HepG2 (cell line): ENCODE data around the gene UBAC1. TPM values are rescaled to one million over a fixed set of nuclear protein-coding genes. Genes with fewer than 3 reads are reported as not detected.

Experiments used
- AFF4 ChIP-seq: sonication (generic); formaldehyde crosslinking; IDR thresholded peaks from 2 replicates; pipeline ENCODE4 v1.4.0; 2020; ENCODE audit warnings: missing genetic modification reagents
- BCL6 ChIP-seq: IDR thresholded peaks from 2 replicates; pipeline ENCODE4 v1.6.1; 2016; ENCODE audit warnings: missing genetic modification reagents, missing compliant biosample characterization
- FOXP4 ChIP-seq: sonication (generic); formaldehyde crosslinking; IDR thresholded peaks from 2 replicates; pipeline ENCODE4 v1.4.0; 2020; ENCODE audit warnings: missing genetic modification reagents
- KLF12 ChIP-seq: sonication (generic); formaldehyde crosslinking; IDR thresholded peaks from 2 replicates; pipeline ENCODE4 v1.4.0; 2020; ENCODE audit warnings: missing genetic modification reagents, borderline replicate concordance
- RARA ChIP-seq: IDR thresholded peaks from 2 replicates; pipeline ENCODE4 v1.6.1; 2016; ENCODE audit warnings: missing genetic modification reagents, missing compliant biosample characterization
- SALL1 ChIP-seq: sonication (generic); formaldehyde crosslinking; IDR thresholded peaks from 2 replicates; pipeline ENCODE4 v1.8.0; 2022; ENCODE audit warnings: mild to moderate bottlenecking, missing genetic modification reagents
- SKI ChIP-seq: fragments of 450-650 bp; IDR thresholded peaks from one replicate; pipeline ENCODE4 v1.6.1; 2018; ENCODE audit warnings: mild to moderate bottlenecking; ENCODE audit not compliant: partially characterized antibody
- SOX5 ChIP-seq: IDR thresholded peaks from 2 replicates; pipeline ENCODE4 v1.6.1; 2016; ENCODE audit warnings: borderline replicate concordance
- TEAD3 ChIP-seq: optimal IDR thresholded peaks from 2 replicates; pipeline ENCODE3; 2016; ENCODE audit warnings: borderline replicate concordance
- TERF1 ChIP-seq: sonication (generic); formaldehyde crosslinking; IDR thresholded peaks from 2 replicates; pipeline ENCODE4 v1.8.0; 2022; ENCODE audit warnings: mild to moderate bottlenecking, missing genetic modification reagents, moderate library complexity
- UBTF ChIP-seq: sonication (generic); formaldehyde crosslinking; IDR thresholded peaks from 2 replicates; pipeline ENCODE4 v1.4.0; 2020; ENCODE audit warnings: mild to moderate bottlenecking, missing genetic modification reagents
- ZEB1 ChIP-seq: IDR thresholded peaks from 2 replicates; pipeline ENCODE4 v1.6.1; 2012; ENCODE audit warnings: mild to moderate bottlenecking, low read depth, inconsistent platforms; ENCODE audit not compliant: insufficient replicate concordance
- ZFP41 ChIP-seq: sonication (generic); formaldehyde crosslinking; IDR thresholded peaks from 2 replicates; pipeline ENCODE4 v1.4.0; 2020; ENCODE audit warnings: mild to moderate bottlenecking, missing genetic modification reagents, borderline replicate concordance
- ZNF512B ChIP-seq: sonication (generic); formaldehyde crosslinking; IDR thresholded peaks from 2 replicates; pipeline ENCODE4 v1.5.1; 2020; ENCODE audit warnings: missing genetic modification reagents, mild to moderate bottlenecking, borderline replicate concordance
- ZNF598 ChIP-seq: sonication (generic); formaldehyde crosslinking; IDR thresholded peaks from 2 replicates; pipeline ENCODE4 v1.5.1; 2020; ENCODE audit warnings: mild to moderate bottlenecking, missing genetic modification reagents, borderline replicate concordance
- ZNF639 ChIP-seq: conservative IDR thresholded peaks from 2 replicates; pipeline ENCODE4 v1.6.1; 2018; ENCODE audit warnings: missing genetic modification reagents
- polyA plus RNA-seq, 8 experiments: library from polyadenylated mRNA; depleted of rRNA in 3 of 8; stranded (reverse) in 7 of 8; unstranded in 1 of 8; fragments of >200 nt; fragmentation: Illumina TruSeq in 4 of 8; extraction: Trizol in 4 of 8; gene quantifications; 2 replicates each; pipeline versions ENCODE4 v1.2.1 to v1.2.3, GENCODE V29; 2011 to 2016; ENCODE audit warnings: low read depth in 4 of 8, missing spikeins in 1 of 8, mixed read lengths in 1 of 8; ENCODE audit not compliant: insufficient read depth in 1 of 8
- total RNA-seq, 5 experiments: library from RNA; depleted of rRNA; stranded (reverse); fragments of >200 nt; fragmentation: Illumina TruSeq; extraction: Trizol; gene quantifications; 2 replicates each; pipeline ENCODE4 v1.2.3, GENCODE V29; 2016; ENCODE audit warnings: low read depth in 1 of 5

The UBAC1 gene
- total and polyA plus RNA-seq, 2 of the 13 experiments (the other 11 are each of a cell fraction or from before 2014, with no cell fraction given) = 32.2 to 34.1 TPM

- TF ChIP-seq FOXP4 (CRISPR knock-in tag) (0 out of 2 replicates have a peak, but pooled peaks have one; percentile 23), ZNF639 (no peak), ZNF512B (CRISPR knock-in tag) (0 out of 2 replicates have a peak, but pooled peaks have one; percentile 43), SOX5 (peak; percentile 40; the same call in 1 of the 2 replicates), ZEB1 (no peak), TEAD3 (CRISPR knock-in tag) (peak; percentile 28), ZNF598 (CRISPR knock-in tag) (no peak), AFF4 (no peak), UBTF (CRISPR knock-in tag) (peak; percentile 58), SKI (peak; percentile 63), ZFP41 (CRISPR knock-in tag) (no peak), KLF12 (CRISPR knock-in tag) (no peak), BCL6 (CRISPR knock-in tag) (peak; percentile 47; the same call in 1 of the 2 replicates), TERF1 (CRISPR knock-in tag) (no peak), RARA (CRISPR knock-in tag) (peak; percentile 78), SALL1 (CRISPR knock-in tag) (peak; percentile 42; the same call in 1 of the 2 replicates)
Measured at GRCh38 chr9:136001231-136001630, 40.1 kb upstream of the UBAC1 start (continued).
